ENCODE data around the gene ZNF668. TPM values are rescaled to one million over a fixed set of nuclear protein-coding genes. Genes with fewer than 3 reads are reported as not detected.

ZNF668 gene
- total RNA-seq, 1 experiment from 2014 or later: 16.8 TPM

DNA sequence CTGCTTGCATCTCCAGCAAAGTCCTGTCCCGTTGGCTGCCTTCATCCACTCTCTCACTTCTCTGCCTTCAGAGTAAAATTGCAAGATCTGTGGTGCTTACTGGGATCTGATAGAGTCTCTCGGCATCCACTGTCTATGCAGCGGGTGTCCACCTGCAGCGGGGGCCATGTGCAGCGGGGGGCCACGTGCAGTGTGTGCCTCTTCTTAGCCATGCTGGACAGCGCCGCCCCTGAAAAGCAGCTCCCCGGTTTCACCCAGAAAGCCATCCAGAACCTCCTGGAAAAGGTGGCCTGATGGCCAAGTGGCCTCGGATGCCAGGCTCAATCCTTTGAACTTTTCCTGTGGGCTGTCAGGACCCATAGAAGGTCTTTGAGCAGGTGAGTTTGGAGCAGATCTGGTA is 31.2 kb downstream of the ZNF668 start:
- Histone ChIP-seq H3K9me3 (ENCODE audit: control insufficient read depth in 1 of 2, insufficient read depth in 1 of 2, low read depth in 1 of 2, low read length in 2 of 2) (no peaks in the 10 kb centered on the region), H3K27ac (ENCODE audit: low read depth, low read length) (no peak overlapping the region), H2AFZ (ENCODE audit: low read depth, low read length, poor library complexity, severe bottlenecking) (no peak overlapping the region), H3K4me1 (ENCODE audit: control insufficient read depth in 1 of 2, insufficient read depth in 2 of 2, low read length in 2 of 2) (peaks cover 0 to 7% of the 10 kb centered on the region in 2 experiments; a peak in 1 of 4 replicates), H3K9me2 (ENCODE audit: insufficient read depth) (no peaks in the 10 kb centered on the region), H3K9ac (ENCODE audit: low read length) (no peak overlapping the region), H3K4me2 (ENCODE audit: low read length) (no peak overlapping the region), H3K79me2 (ENCODE audit: insufficient read depth, low read length) (no peaks in the 10 kb centered on the region), H3K4me3 (replicated peaks in 1 of 2; ENCODE audit: low read depth in 1 of 2, low read length in 2 of 2) (no peak overlapping the region), H3K36me3 (ENCODE audit: control insufficient read depth in 1 of 2, insufficient read depth in 2 of 2, low read length in 2 of 2) (no peaks in the 10 kb centered on the region; a peak in 1 of 4 replicates), H4K20me1 (ENCODE audit: insufficient read depth) (no peaks in the 10 kb centered on the region), H3K27me3 (ENCODE audit: insufficient read depth, low read length) (no peaks in the 10 kb centered on the region)
- intact Hi-C loops (cut with micrococcal nuclease): no loop called here
- ChIA-PET CTCF (no interaction called here), RAD21 (ENCODE audit: low non-redundant PET in 1 of 2, low total read pairs in 2 of 2, uncharacterized antibody in 2 of 2, unreplicated experiment in 2 of 2) (no interaction called here), POLR2A (no interaction called here)
- TF ChIP-seq, protein P1, sequence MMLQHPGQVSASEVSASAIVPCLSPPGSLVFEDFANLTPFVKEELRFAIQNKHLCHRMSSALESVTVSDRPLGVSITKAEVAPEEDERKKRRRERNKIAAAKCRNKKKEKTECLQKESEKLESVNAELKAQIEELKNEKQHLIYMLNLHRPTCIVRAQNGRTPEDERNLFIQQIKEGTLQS (IDR thresholded peaks at IDR 0.05): no peak
- TF ChIP-seq SP1 (IDR thresholded peaks at IDR 0.05; ENCODE audit: low read depth) (no peak), ZNF274 (IDR thresholded peaks at IDR 0.05; ENCODE audit: low read depth, low read length) (no peak), POLR2AphosphoS5 (IDR thresholded peaks at IDR 0.05; ENCODE audit: low read depth, low read length) (no peak), RAD21 (IDR thresholded peaks at IDR 0.05; ENCODE audit: low read depth) (no peak), SRF (IDR thresholded peaks at IDR 0.05; ENCODE audit: low read depth) (no peak), ELF1 (IDR thresholded peaks at IDR 0.05; ENCODE audit: borderline replicate concordance, low read depth) (no peak), EZH2 (IDR thresholded peaks at IDR 0.05) (no peak)
- BruUV-seq (replicated peaks): no TSS peak
- DNase-seq (ENCODE audit: low read depth, low spot score): no peak
- ATAC-seq: no peak

DNA sequence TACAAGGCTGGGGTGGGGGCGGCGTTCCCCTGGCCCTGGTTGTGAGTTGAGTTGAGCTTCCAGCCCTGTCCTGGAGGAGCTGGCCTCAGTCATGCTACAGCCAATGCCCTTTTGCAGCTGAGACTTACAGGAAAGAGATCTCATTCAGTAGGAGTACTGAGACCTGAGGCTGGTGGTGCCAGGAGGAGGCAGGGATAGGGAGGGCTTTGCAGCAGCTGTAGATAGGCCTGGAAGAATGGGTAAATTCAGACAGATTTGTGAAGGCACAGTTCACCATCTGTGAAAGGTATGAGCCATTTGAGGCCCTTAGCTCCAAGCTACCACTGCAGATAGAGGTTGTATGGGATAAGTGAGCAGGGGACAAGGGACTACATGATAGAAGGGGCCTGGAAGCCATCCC is 35.0 kb downstream of the ZNF668 start:
- H3K4me2 ChIP-seq (ENCODE audit: low read length): no peak overlapping the region
- intact Hi-C loops (cut with micrococcal nuclease): no loop called here
- no peak overlapping the region for H2AFZ ChIP-seq (ENCODE audit: low read depth, low read length, poor library complexity, severe bottlenecking)
- peaks cover 0 to 3% of the 10 kb centered on the region in 2 experiments; a peak in 2 of 4 replicates for H3K36me3 ChIP-seq (ENCODE audit: control insufficient read depth in 1 of 2, insufficient read depth in 2 of 2, low read length in 2 of 2)
- CTCF ChIA-PET: no interaction called here
- POLR2A ChIA-PET: no interaction called here
- no TSS peak for BruUV-seq (replicated peaks)
- H3K4me3 ChIP-seq (replicated peaks in 1 of 2; ENCODE audit: low read depth in 1 of 2, low read length in 2 of 2): no peak overlapping the region
- H3K27ac ChIP-seq (ENCODE audit: low read depth, low read length): no peak overlapping the region
- no peaks in the 10 kb centered on the region for H3K27me3 ChIP-seq (ENCODE audit: insufficient read depth, low read length)
- H3K9me2 ChIP-seq (ENCODE audit: insufficient read depth): no peaks in the 10 kb centered on the region
- TF ChIP-seq POLR2A (IDR thresholded peaks at IDR 0.05; ENCODE audit: borderline replicate concordance, extremely low read depth, insufficient read depth, insufficient read length) (no peak), ELF1 (IDR thresholded peaks at IDR 0.05; ENCODE audit: borderline replicate concordance, low read depth) (no peak), FOSL1 (IDR thresholded peaks at IDR 0.05; ENCODE audit: low read depth) (no peak), SRF (IDR thresholded peaks at IDR 0.05; ENCODE audit: low read depth) (no peak), CEBPB (IDR thresholded peaks at IDR 0.05; ENCODE audit: low read depth) (no peak), YY1 (IDR thresholded peaks at IDR 0.05; ENCODE audit: extremely low read depth, insufficient replicate concordance, low read depth, low read length) (no peak), POLR2AphosphoS5 (IDR thresholded peaks at IDR 0.05; ENCODE audit: low read depth, low read length) (no peak), EGR1 (IDR thresholded peaks at IDR 0.05; ENCODE audit: low read depth) (no peak), SP1 (IDR thresholded peaks at IDR 0.05; ENCODE audit: low read depth) (no peak), JUND (IDR thresholded peaks at IDR 0.05) (no peak), SIN3A (IDR thresholded peaks at IDR 0.05; ENCODE audit: low read depth) (no peak)
- ATAC-seq (no peak), DNase-seq (ENCODE audit: low read depth, low spot score) (no peak)
- no peaks in the 10 kb centered on the region for H3K9me3 ChIP-seq (ENCODE audit: control insufficient read depth in 1 of 2, insufficient read depth in 1 of 2, low read depth in 1 of 2, low read length in 2 of 2)
- H4K20me1 ChIP-seq (ENCODE audit: insufficient read depth): no peaks in the 10 kb centered on the region
- H3K9ac ChIP-seq (ENCODE audit: low read length): no peak overlapping the region
- H3K4me1 ChIP-seq (ENCODE audit: control insufficient read depth in 1 of 2, insufficient read depth in 2 of 2, low read length in 2 of 2): peaks cover 0 to 6% of the 10 kb centered on the region in 2 experiments; a peak in 1 of 4 replicates
- RAD21 ChIA-PET (ENCODE audit: low non-redundant PET in 1 of 2, low total read pairs in 2 of 2, uncharacterized antibody in 2 of 2, unreplicated experiment in 2 of 2): no interaction called here
- peaks cover 7% of the 10 kb centered on the region; the same call in 1 of the 2 replicates for H3K79me2 ChIP-seq (ENCODE audit: insufficient read depth, low read length)
